Osteoblast (primary cell): Measurements from ENCODE around the gene RUFY1. TPM values are rescaled to one million over a fixed set of nuclear protein-coding genes. Genes with fewer than 3 reads are reported as not detected.
"Not testable (repeated sequence)": the region's sequence is repeated elsewhere in the genome, so short reads cannot be mapped to it uniquely, and the experiment has no call there.

Experiments used
- DNase-seq: peaks from one replicate; pipeline ENCODE4 v3.0.0; 2011; ENCODE audit warnings: low spot score, mixed read lengths; ENCODE audit not compliant: insufficient read length; ENCODE audit errors: missing footprints
- H2AFZ ChIP-seq: 2 replicates; pipeline ENCODE4 v1.6.0; 2011; ENCODE audit warnings: mild to moderate bottlenecking, low read length
- H3K27ac ChIP-seq: 2 replicates; pipeline ENCODE4 v1.5.1; 2011; ENCODE audit warnings: mild to moderate bottlenecking, low read depth, low read length, moderate library complexity
- H3K27me3 ChIP-seq: 2 replicates; pipeline ENCODE4 v1.6.0; 2012; ENCODE audit warnings: mild to moderate bottlenecking, control low read depth, inconsistent platforms, low read length, moderate library complexity; ENCODE audit not compliant: insufficient read depth
- H3K36me3 ChIP-seq: 2 replicates; pipeline ENCODE4 v1.5.1; 2011; ENCODE audit warnings: mild to moderate bottlenecking, low read length, control low read depth, moderate library complexity; ENCODE audit not compliant: insufficient read depth
- H3K4me1 ChIP-seq: 2 replicates; pipeline ENCODE4 v1.5.1; 2011; ENCODE audit warnings: mild to moderate bottlenecking, low read length, control low read depth, moderate library complexity; ENCODE audit not compliant: insufficient read depth
- H3K4me2 ChIP-seq: 2 replicates; pipeline ENCODE4 v1.6.0; 2011; ENCODE audit warnings: mild to moderate bottlenecking, low read length; ENCODE audit not compliant: insufficient read depth
- H3K4me3 ChIP-seq: fragments of 200-600 bp; sonication (generic); 3 replicates; pipeline ENCODE4 v1.5.1; 2012; ENCODE audit warnings: mild to moderate bottlenecking, low read length, inconsistent platforms; ENCODE audit not compliant: insufficient read depth
- H3K79me2 ChIP-seq: 2 replicates; pipeline ENCODE4 v1.6.0; 2012; ENCODE audit warnings: mild to moderate bottlenecking, low read length, control low read depth, inconsistent platforms; ENCODE audit not compliant: insufficient read depth
- H3K9me3 ChIP-seq: 2 replicates; pipeline ENCODE4 v1.5.1; 2011; ENCODE audit warnings: low read depth, low read length, control low read depth
- H4K20me1 ChIP-seq: 2 replicates; pipeline ENCODE4 v1.6.0; 2012; ENCODE audit warnings: mild to moderate bottlenecking, low read length, control low read depth; ENCODE audit not compliant: insufficient read depth
- CTCF ChIP-seq: IDR thresholded peaks from 2 replicates; pipeline ENCODE4 v1.5.1; 2011; ENCODE audit warnings: mild to moderate bottlenecking, low read depth, low read length, moderate library complexity; ENCODE audit errors: extremely low read depth
- total RNA-seq: library from RNA; depleted of rRNA; stranded (reverse); fragments of >200 nt; gene quantifications from 2 replicates; pipeline ENCODE4 v1.2.3, GENCODE V29; 2012

Gene RUFY1
- total RNA-seq, 1 donor, result 51.8 TPM

GRCh38 chr5:179623906-179624741 is 73.8 kb downstream of the RUFY1 start:
- peak; percentile 99 for DNase-seq
- H2AFZ ChIP-seq, result peak overlapping the region; percentile 90
- no peaks in the 10 kb centered on the region for H3K9me3 ChIP-seq

GRCh38 chr5:179624841-179625271 is 74.5 kb downstream of the RUFY1 start:
- no peaks in the 10 kb centered on the region for H3K27me3 ChIP-seq
- H3K27ac ChIP-seq, result peak overlapping the region; percentile 93
- H3K4me2 ChIP-seq, result peak overlapping the region; percentile 93
- peaks cover 31% of the 10 kb centered on the region for H3K4me1 ChIP-seq
- peak overlapping the region; percentile 90 for H2AFZ ChIP-seq
- no peaks in the 10 kb centered on the region for H3K9me3 ChIP-seq
- H4K20me1 ChIP-seq, result peaks cover 28% of the 10 kb centered on the region
- H3K36me3 ChIP-seq, result peaks cover 27% of the 10 kb centered on the region
- DNase-seq, result no peak
- no peak for TF ChIP-seq CTCF
- H3K4me3 ChIP-seq, result peak overlapping the region; percentile 97
- H3K79me2 ChIP-seq, result peaks cover 35% of the 10 kb centered on the region

More at GRCh38 chr5:179623906-179624741, 73.8 kb downstream of the RUFY1 start:
- peak overlapping the region; percentile 97 for H3K4me3 ChIP-seq
- H3K27ac ChIP-seq, result peak overlapping the region; percentile 93
- peaks cover 34% of the 10 kb centered on the region for H3K36me3 ChIP-seq
- peaks cover 43% of the 10 kb centered on the region for H3K79me2 ChIP-seq
- peaks cover 35% of the 10 kb centered on the region for H3K4me1 ChIP-seq
- H3K27me3 ChIP-seq, result no peaks in the 10 kb centered on the region
- H4K20me1 ChIP-seq, result peaks cover 35% of the 10 kb centered on the region
- H3K4me2 ChIP-seq, result peak overlapping the region; percentile 93
- TF ChIP-seq CTCF, result no peak

GRCh38 chr5:179633501-179634369 is 83.4 kb downstream of the RUFY1 start:
- not testable (repeated sequence) for H3K27ac ChIP-seq, H3K79me2 ChIP-seq, DNase-seq, H3K27me3 ChIP-seq, H3K4me1 ChIP-seq, H3K9me3 ChIP-seq, H2AFZ ChIP-seq, H3K36me3 ChIP-seq, H4K20me1 ChIP-seq
- Histone ChIP-seq H3K4me3 (peak overlapping the region; percentile 59), H3K4me2 (peak overlapping the region; percentile 70)

- not testable (repeated sequence) for H3K36me3 ChIP-seq, H3K79me2 ChIP-seq, DNase-seq, H3K4me1 ChIP-seq, H3K27ac ChIP-seq, H4K20me1 ChIP-seq, H3K9me3 ChIP-seq, H3K4me2 ChIP-seq, H3K4me3 ChIP-seq, H3K27me3 ChIP-seq
- peak overlapping the region; percentile 72 for H2AFZ ChIP-seq
Observed at GRCh38 chr5:179634370-179635172, 84.2 kb downstream of the RUFY1 start.

GRCh38 chr5:179639296-179639695 is 88.9 kb downstream of the RUFY1 start:
- H3K4me3 ChIP-seq, result not testable (repeated sequence)

GRCh38 chr5:179641745-179642144 is 91.4 kb downstream of the RUFY1 start:
- not testable (repeated sequence) for H2AFZ ChIP-seq, H3K36me3 ChIP-seq, H3K27ac ChIP-seq, H3K9me3 ChIP-seq, H3K4me1 ChIP-seq, H3K4me2 ChIP-seq, H4K20me1 ChIP-seq, DNase-seq, H3K27me3 ChIP-seq, H3K79me2 ChIP-seq, H3K4me3 ChIP-seq

More at GRCh38 chr5:179639296-179639695, 88.9 kb downstream of the RUFY1 start:
- not testable (repeated sequence) for H3K4me2 ChIP-seq, H3K4me1 ChIP-seq, H3K9me3 ChIP-seq, DNase-seq, H4K20me1 ChIP-seq, H3K27ac ChIP-seq, H3K36me3 ChIP-seq, H2AFZ ChIP-seq, H3K79me2 ChIP-seq, H3K27me3 ChIP-seq
